ENCODE data around the gene NAT8. TPM values are rescaled to one million over a fixed set of nuclear protein-coding genes. Genes with fewer than 3 reads are reported as not detected.

Gene NAT8
- total RNA-seq, 1 experiment from 2014 or later = not detected

DNA sequence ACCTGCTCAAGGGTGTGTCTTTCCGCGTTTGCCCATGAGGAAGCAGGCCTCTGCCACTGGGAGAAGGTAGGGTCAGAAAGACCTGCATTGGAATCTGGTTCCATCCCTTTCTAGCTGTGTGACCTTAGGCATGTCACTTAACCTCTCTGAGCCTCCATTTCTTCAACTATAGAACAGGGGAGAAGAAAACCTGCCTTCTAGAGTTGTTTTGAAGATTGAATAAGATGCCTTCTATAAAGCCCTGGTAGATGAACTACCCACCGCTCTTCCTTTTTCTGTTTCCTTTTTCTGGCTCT is 507 bp downstream of the NAT8 start:
- Mint-ChIP-seq H3K27ac (ENCODE audit: unreplicated experiment) (no peak overlapping the region), H3K4me1 (ENCODE audit: low read depth, unreplicated experiment) (no peaks in the 10 kb centered on the region), H3K4me3 (ENCODE audit: unreplicated experiment) (no peak overlapping the region), H3K36me3 (ENCODE audit: insufficient read depth, unreplicated experiment) (no peaks in the 10 kb centered on the region), H3K27me3 (ENCODE audit: insufficient read depth, unreplicated experiment) (peaks cover 5% of the 10 kb centered on the region), H3K9me3 (ENCODE audit: unreplicated experiment) (peaks cover 12% of the 10 kb centered on the region)
- POLR2A ChIA-PET = no interaction called here
- no peaks in the 10 kb centered on the region for H3K36me3 ChIP-seq (ENCODE audit: control insufficient read depth, insufficient read depth, low read length)
- no peaks in the 10 kb centered on the region for H3K27me3 ChIP-seq (replicated peaks; ENCODE audit: control insufficient read depth, insufficient read depth, low read length)
- intact Hi-C loops (cut with micrococcal nuclease; ENCODE audit: unreplicated experiment) = no loop called here
- H3K4me1 ChIP-seq = no peaks in the 10 kb centered on the region
- DNase-seq = no peak
- CTCF ChIA-PET = no interaction called here
- BruUV-seq (replicated peaks) = no TSS peak
- H3K4me3 ChIP-seq (ENCODE audit: low read depth, low read length) = no peak overlapping the region
- no peaks in the 10 kb centered on the region for H3K9me3 ChIP-seq
- TF ChIP-seq, protein P1, sequence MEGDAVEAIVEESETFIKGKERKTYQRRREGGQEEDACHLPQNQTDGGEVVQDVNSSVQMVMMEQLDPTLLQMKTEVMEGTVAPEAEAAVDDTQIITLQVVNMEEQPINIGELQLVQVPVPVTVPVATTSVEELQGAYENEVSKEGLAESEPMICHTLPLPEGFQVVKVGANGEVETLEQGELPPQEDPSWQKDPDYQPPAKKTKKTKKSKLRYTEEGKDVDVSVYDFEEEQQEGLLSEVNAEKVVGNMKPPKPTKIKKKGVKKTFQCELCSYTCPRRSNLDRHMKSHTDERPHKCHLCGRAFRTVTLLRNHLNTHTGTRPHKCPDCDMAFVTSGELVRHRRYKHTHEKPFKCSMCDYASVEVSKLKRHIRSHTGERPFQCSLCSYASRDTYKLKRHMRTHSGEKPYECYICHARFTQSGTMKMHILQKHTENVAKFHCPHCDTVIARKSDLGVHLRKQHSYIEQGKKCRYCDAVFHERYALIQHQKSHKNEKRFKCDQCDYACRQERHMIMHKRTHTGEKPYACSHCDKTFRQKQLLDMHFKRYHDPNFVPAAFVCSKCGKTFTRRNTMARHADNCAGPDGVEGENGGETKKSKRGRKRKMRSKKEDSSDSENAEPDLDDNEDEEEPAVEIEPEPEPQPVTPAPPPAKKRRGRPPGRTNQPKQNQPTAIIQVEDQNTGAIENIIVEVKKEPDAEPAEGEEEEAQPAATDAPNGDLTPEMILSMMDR (IDR thresholded peaks at IDR 0.05; ENCODE audit: insufficient read depth in 1 of 2, low read depth in 1 of 2, low read length in 1 of 2, severe bottlenecking in 1 of 2, unreplicated experiment in 1 of 2) = no peak

DNA sequence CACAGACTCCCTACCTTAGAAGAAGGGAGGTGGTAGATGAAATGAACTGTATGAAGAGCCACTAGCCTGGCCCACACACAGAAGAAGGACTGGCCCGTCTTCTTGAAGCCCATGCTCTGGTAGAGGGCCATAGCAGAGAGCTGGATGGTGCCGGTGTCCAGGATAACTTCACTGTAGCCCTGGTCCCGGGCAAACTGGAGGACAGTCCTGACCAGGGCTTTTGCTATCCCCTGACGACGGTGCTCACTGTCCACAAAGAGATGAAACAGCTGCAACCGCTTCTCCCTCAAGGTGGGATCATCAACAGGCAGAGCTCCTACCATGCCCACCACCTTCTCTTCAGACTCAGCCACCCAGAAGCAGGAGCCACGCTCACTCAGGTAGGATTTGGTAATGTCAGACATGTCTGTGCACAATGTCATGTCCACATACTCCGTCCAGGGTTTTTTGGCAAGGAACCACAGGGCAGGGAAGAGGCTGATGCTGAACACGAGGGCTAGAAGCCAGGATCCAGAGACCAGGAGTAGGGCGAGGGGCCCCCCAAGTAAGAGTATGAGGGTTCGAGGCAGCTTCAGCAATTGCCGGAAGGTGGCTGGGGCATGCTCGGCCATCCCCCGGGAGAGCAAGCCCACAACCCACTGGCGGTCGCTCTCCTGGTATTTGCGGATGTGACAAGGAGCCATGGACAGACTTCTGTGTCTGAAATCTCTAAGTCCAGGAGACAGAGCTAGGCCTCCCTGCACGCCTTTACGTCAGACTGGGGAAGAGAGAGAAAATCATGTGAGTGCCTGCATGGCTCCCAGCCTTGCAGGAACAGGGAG is 1.1 kb downstream of the NAT8 start:
- TF ChIP-seq, protein P1 (IDR thresholded peaks at IDR 0.05; ENCODE audit: insufficient read depth in 1 of 2, low read depth in 1 of 2, low read length in 1 of 2, severe bottlenecking in 1 of 2, unreplicated experiment in 1 of 2) = no peak
- H3K36me3 Mint-ChIP-seq (ENCODE audit: insufficient read depth, unreplicated experiment) = no peaks in the 10 kb centered on the region
- H3K9me3 Mint-ChIP-seq (ENCODE audit: unreplicated experiment) = peaks cover 12% of the 10 kb centered on the region
- ChIA-PET CTCF (no interaction called here), POLR2A (no interaction called here)
- H3K27me3 Mint-ChIP-seq (ENCODE audit: insufficient read depth, unreplicated experiment) = peaks cover 5% of the 10 kb centered on the region
- Histone ChIP-seq H3K27me3 (replicated peaks; ENCODE audit: control insufficient read depth, insufficient read depth, low read length) (no peaks in the 10 kb centered on the region), H3K4me1 (no peaks in the 10 kb centered on the region), H3K36me3 (ENCODE audit: control insufficient read depth, insufficient read depth, low read length) (no peaks in the 10 kb centered on the region), H3K9me3 (no peaks in the 10 kb centered on the region), H3K4me3 (ENCODE audit: low read depth, low read length) (no peak overlapping the region)
- H3K4me3 Mint-ChIP-seq (ENCODE audit: unreplicated experiment) = no peak overlapping the region
- intact Hi-C loops (cut with micrococcal nuclease; ENCODE audit: unreplicated experiment) = no loop called here
- BruUV-seq (replicated peaks) = no TSS peak
- no peaks in the 10 kb centered on the region for H3K4me1 Mint-ChIP-seq (ENCODE audit: low read depth, unreplicated experiment)
- H3K27ac Mint-ChIP-seq (ENCODE audit: unreplicated experiment) = no peak overlapping the region
- no peak for DNase-seq

DNA sequence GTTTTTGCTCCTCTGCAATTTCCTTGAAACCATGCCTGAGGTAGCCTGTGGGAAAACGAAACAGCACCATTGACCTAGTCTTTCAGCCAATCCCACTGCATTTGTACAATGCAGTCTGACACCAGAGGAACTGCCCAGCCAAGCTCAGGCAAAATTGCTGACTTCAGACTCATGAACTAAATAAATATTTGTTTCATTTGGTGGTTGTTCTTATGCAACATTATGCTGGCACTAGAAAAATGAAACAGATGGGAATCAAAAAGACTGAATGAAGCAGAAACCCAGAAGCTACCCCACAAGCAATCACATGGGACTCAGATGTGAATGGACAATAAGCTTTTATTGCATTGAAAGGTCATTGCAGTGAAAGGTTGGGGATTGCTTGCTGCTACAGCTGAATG is 1.7 kb downstream of the NAT8 start:
- peaks cover 12% of the 10 kb centered on the region for H3K9me3 Mint-ChIP-seq (ENCODE audit: unreplicated experiment)
- POLR2A ChIA-PET = no interaction called here
- TF ChIP-seq, protein P1 (IDR thresholded peaks at IDR 0.05; ENCODE audit: insufficient read depth in 1 of 2, low read depth in 1 of 2, low read length in 1 of 2, severe bottlenecking in 1 of 2, unreplicated experiment in 1 of 2) = no peak
- H3K27me3 Mint-ChIP-seq (ENCODE audit: insufficient read depth, unreplicated experiment) = peaks cover 2% of the 10 kb centered on the region
- intact Hi-C loops (cut with micrococcal nuclease; ENCODE audit: unreplicated experiment) = no loop called here
- DNase-seq = no peak
- no peaks in the 10 kb centered on the region for H3K4me1 Mint-ChIP-seq (ENCODE audit: low read depth, unreplicated experiment)
- Histone ChIP-seq H3K9me3 (no peaks in the 10 kb centered on the region), H3K4me1 (no peaks in the 10 kb centered on the region), H3K36me3 (ENCODE audit: control insufficient read depth, insufficient read depth, low read length) (no peaks in the 10 kb centered on the region), H3K4me3 (ENCODE audit: low read depth, low read length) (no peak overlapping the region), H3K27me3 (replicated peaks; ENCODE audit: control insufficient read depth, insufficient read depth, low read length) (no peaks in the 10 kb centered on the region)
- no peak overlapping the region for H3K27ac Mint-ChIP-seq (ENCODE audit: unreplicated experiment)
- no peak overlapping the region for H3K4me3 Mint-ChIP-seq (ENCODE audit: unreplicated experiment)
- no TSS peak for BruUV-seq (replicated peaks)
- H3K36me3 Mint-ChIP-seq (ENCODE audit: insufficient read depth, unreplicated experiment) = no peaks in the 10 kb centered on the region
- CTCF ChIA-PET = no interaction called here

All from Caco-2 (cell line).